ENCODE results near the gene SLC26A9.
"Not testable (repeated sequence)": the region's sequence is repeated elsewhere in the genome, so short reads cannot be mapped to it uniquely, and the experiment has no call there.

Gene SLC26A9

DNA sequence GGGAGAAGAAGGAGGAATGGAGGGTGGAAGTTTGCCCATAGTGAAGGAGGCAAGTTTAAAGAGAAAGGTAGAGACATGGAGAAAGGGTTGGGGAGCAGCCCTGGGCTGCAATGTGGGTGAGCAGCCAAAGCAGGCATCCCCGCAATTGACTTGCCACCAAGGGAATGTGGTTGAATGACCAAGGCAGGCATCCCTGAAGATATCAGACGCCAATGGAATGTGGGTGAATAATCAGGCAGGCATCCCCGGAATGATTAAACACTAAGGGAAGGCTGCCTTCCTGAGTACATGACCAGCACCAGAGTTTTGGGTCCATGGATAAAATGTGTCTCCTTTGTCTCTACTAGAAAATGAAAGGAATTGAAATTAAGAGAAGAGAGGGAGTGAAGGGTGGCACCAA, 53.5 kb downstream of the SLC26A9 start:
- not testable (repeated sequence) for DNase-seq (ENCODE audit: low read depth in 2 of 2)

DNA sequence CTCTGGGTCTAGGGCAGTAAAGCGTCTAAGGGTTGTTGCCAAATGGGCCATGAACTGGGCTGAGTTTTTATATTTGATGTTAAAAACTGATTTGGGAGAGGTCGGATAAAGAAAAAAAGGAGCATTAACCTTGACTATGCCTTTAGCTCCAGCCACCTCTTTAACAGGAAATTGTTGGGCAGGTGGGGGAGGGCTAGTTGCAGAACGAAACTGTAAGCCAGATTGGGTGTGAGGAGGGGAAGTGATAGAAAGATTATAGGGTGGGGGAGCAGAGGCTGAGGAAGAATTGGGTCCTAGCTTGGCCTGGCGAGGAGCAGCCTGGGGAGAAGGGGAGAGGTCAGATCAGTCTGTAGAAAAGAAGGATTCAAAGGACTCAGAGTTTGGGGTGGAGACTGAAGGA, 54.2 kb downstream of the SLC26A9 start:
- DNase-seq (ENCODE audit: low read depth in 2 of 2), result not testable (repeated sequence)

GRCh38 chr1:205883792-205884191, 59.5 kb downstream of the SLC26A9 start:
- DNase-seq (ENCODE audit: low read depth in 2 of 2), result no peak

- no peak for DNase-seq (ENCODE audit: low read depth in 2 of 2)
These were observed 62.3 kb downstream of the SLC26A9 start for GRCh38 chr1:205880923-205881322.

DNA sequence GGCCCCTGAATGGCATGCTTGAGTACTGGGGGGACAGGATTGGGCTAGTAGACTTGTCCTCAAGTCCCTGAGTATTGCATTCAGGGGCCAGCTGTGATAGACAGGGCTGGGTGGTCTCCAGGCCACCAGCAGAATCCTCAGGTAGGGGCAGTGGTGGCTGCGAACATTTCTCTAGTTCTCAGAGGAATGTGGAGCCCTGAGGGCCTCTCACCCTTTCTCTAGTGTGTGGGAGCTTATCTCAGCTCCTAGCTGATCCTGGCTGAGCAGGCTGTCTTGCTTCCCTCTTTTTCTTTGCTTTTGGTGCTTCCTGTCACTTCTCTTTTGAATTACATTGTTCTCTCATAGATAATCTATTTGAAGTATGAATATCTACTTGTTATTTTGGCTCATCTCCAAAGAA, 63.3 kb downstream of the SLC26A9 start:
- DNase-seq (ENCODE audit: low read depth in 2 of 2), result no peak

DNA sequence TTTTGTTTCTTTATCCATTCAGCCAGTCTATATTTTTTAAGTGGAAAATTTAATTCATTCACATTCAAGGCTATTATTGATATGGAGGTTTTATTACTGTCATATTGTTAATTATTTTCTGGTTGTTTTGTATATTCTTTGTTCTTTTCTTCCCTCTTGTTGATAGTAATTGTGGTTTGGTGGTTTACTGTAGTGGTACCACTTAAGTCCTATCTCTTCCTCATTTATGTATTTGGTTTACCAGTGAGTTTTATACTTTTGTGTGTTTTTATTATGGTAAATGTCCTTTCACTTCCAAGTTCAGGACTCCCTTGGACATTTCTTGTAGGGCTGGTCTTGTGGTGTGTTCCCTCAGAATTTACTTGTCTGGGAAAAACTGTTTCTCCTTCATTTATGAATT, 65.2 kb downstream of the SLC26A9 start:
- no peak for DNase-seq (ENCODE audit: low read depth in 2 of 2)

GRCh38 chr1:205873148-205873547, 70.1 kb downstream of the SLC26A9 start:
- not testable (repeated sequence) for DNase-seq (ENCODE audit: low read depth in 2 of 2)

GRCh38 chr1:205870236-205870635, 73.0 kb downstream of the SLC26A9 start:
- no peak for DNase-seq (ENCODE audit: low read depth in 2 of 2)

All from stimulated activated CD4-positive, alpha-beta T cell treated with anti-CD3 and anti-CD28 coated beads, Interleukin-15, amount 100 ng/mL, for 48 hours (primary cell).